Putamen (tissue), 1 donor: ENCODE measurements around the gene OR5B3.
"Not testable (repeated sequence)": the region's sequence is repeated elsewhere in the genome, so short reads cannot be mapped to it uniquely, and the experiment has no call there.

Source experiments
- DNase-seq: peaks from one replicate; pipeline ENCODE4 v3.0.0-alpha.2; 2016; ENCODE audit warnings: low spot score

The OR5B3 gene

GRCh38 chr11:58406774-58407173, at the start of gene OR5B3:
Gene OR5B3 (minus strand): TSS chr11:58406874. CDS start chr11:58403409, 3,465 bp downstream.
- DNase-seq = no peak

- DNase-seq = no peak
These were observed 44.9 kb upstream of the OR5B3 start for GRCh38 chr11:58451585-58451984.

- DNase-seq = no peak
These were observed 39.6 kb upstream of the OR5B3 start for GRCh38 chr11:58446294-58446693.

- no peak for DNase-seq
These were observed 37.6 kb upstream of the OR5B3 start for GRCh38 chr11:58444300-58444699.

GRCh38 chr11:58442136-58442535, 35.5 kb upstream of the OR5B3 start, which contains the start of gene OR5B12:
Gene OR5B12 (minus strand): TSS chr11:58442236. CDS start chr11:58440151, 2,085 bp downstream.
- no peak for DNase-seq

GRCh38 chr11:58438486-58438885, 31.8 kb upstream of the OR5B3 start:
- no peak for DNase-seq

- no peak for DNase-seq
These were observed 27.5 kb upstream of the OR5B3 start for GRCh38 chr11:58434217-58434616.

GRCh38 chr11:58433638-58434203, 27.0 kb upstream of the OR5B3 start:
- DNase-seq = no peak

- no peak for DNase-seq
These were observed 22.6 kb upstream of the OR5B3 start for GRCh38 chr11:58429273-58429672.

GRCh38 chr11:58428021-58428420, 21.3 kb upstream of the OR5B3 start, which contains the start of gene OR5B2:
Gene OR5B2 (minus strand): TSS chr11:58428121. CDS start chr11:58423261, 4,860 bp downstream.
- DNase-seq = no peak

GRCh38 chr11:58399622-58400021, 7.1 kb downstream of the OR5B3 start:
- DNase-seq = not testable (repeated sequence)

GRCh38 chr11:58395581-58395980, 11.1 kb downstream of the OR5B3 start:
- DNase-seq = no peak

GRCh38 chr11:58394195-58394594, 12.5 kb downstream of the OR5B3 start:
- DNase-seq = no peak

- no peak for DNase-seq
These were observed 13.9 kb downstream of the OR5B3 start for GRCh38 chr11:58392746-58393145.

- DNase-seq = no peak
These were observed 14.8 kb downstream of the OR5B3 start for GRCh38 chr11:58391879-58392278.

- DNase-seq = no peak
These were observed 16.1 kb downstream of the OR5B3 start for GRCh38 chr11:58390551-58391063.

GRCh38 chr11:58358969-58359368, 47.7 kb downstream of the OR5B3 start, which contains the start of gene OR5B17:
Gene OR5B17 (minus strand): TSS chr11:58359069. CDS start chr11:58359069, 0 bp downstream.
- DNase-seq = no peak

GRCh38 chr11:58354727-58355126, 51.9 kb downstream of the OR5B3 start:
- no peak for DNase-seq
